ENCODE results near the gene CHRNA5. TPM values are rescaled to one million over a fixed set of nuclear protein-coding genes. Genes with fewer than 3 reads are reported as not detected.

The CHRNA5 gene
- total and polyA plus RNA-seq, 7 donors: 0.92 to 3.8 (median 1.8) TPM

DNA sequence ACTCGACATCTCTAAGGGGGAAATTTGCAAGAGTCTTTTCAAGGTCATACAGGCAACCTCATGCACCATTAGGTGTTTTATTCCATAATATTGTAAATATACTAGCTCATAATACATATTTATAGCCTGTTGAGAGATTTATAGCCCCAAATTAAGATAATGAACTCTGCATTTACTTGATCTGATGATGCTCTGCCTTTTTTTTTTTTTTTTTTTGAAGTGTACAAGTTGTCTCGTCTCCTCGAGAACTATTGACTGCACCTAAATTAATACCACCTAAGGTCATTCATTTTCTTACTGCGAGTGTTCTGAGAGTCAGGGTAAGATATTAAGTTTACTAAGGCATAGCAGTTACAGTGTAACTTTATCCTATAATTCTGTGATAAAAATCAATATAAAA lies 6.1 kb downstream of the CHRNA5 start:
- H3K9me3 ChIP-seq: no peaks in the 10 kb centered on the region
- no peak overlapping the region for H3K4me3 ChIP-seq
- TF ChIP-seq, protein P1, sequence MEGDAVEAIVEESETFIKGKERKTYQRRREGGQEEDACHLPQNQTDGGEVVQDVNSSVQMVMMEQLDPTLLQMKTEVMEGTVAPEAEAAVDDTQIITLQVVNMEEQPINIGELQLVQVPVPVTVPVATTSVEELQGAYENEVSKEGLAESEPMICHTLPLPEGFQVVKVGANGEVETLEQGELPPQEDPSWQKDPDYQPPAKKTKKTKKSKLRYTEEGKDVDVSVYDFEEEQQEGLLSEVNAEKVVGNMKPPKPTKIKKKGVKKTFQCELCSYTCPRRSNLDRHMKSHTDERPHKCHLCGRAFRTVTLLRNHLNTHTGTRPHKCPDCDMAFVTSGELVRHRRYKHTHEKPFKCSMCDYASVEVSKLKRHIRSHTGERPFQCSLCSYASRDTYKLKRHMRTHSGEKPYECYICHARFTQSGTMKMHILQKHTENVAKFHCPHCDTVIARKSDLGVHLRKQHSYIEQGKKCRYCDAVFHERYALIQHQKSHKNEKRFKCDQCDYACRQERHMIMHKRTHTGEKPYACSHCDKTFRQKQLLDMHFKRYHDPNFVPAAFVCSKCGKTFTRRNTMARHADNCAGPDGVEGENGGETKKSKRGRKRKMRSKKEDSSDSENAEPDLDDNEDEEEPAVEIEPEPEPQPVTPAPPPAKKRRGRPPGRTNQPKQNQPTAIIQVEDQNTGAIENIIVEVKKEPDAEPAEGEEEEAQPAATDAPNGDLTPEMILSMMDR (IDR thresholded peaks at IDR 0.05): no peak
- TF ChIP-seq EP300 (IDR thresholded peaks at IDR 0.05) (no peak), POLR2A (IDR thresholded peaks at IDR 0.05) (no peak), POLR2AphosphoS5 (IDR thresholded peaks at IDR 0.05) (no peak)
- WGBS, 2 donors: 89 to 91% methylated on average over 4 of the region's 4 CpGs
- H3K4me1 ChIP-seq: peaks cover 0 to 4% (median 2%) of the 10 kb centered on the region in 4 donors
- H3K27ac ChIP-seq: no peak overlapping the region
- no peak for DNase-seq
- H3K36me3 ChIP-seq: no peaks in the 10 kb centered on the region
- H3K27me3 ChIP-seq: no peaks in the 10 kb centered on the region
- intact Hi-C loops (cut with DNase I): no loop called here

- H3K27me3 ChIP-seq: no peaks in the 10 kb centered on the region
- WGBS, 2 donors: 68 to 96% methylated on average over 4 of the region's 4 CpGs
- no peak for DNase-seq
- intact Hi-C loops (cut with DNase I): no loop called here
- no peak overlapping the region for H3K27ac ChIP-seq
- no peak overlapping the region for H3K4me3 ChIP-seq
- H3K36me3 ChIP-seq: no peaks in the 10 kb centered on the region
- no peaks in the 10 kb centered on the region for H3K4me1 ChIP-seq
- TF ChIP-seq POLR2AphosphoS5 (IDR thresholded peaks at IDR 0.05) (no peak), POLR2A (IDR thresholded peaks at IDR 0.05) (no peak)
- TF ChIP-seq, protein P1 (IDR thresholded peaks at IDR 0.05): no peak
- H3K9me3 ChIP-seq: no peaks in the 10 kb centered on the region
Observed at GRCh38 chr15:78573416-78573815, 8.1 kb downstream of the CHRNA5 start.

DNA sequence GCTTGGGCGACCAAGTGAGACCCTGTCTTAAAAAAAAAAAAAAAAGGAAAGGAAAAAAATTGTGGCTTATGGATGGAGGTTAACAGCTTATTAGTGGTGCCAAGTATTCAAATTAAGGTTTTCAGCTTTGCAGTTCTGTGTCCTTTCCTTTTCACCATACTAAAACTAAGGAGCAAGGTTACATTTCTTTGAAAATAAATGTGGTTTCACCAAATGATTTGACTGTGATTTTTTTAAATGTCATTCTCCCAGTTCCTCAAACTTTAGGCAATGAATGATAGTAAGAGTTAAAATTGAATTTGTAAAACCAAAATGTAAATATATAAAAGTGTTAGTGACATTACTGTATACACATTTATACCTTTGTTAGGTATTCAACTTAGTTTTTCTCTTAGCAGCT lies 9.6 kb downstream of the CHRNA5 start:
- H3K27ac ChIP-seq: no peak overlapping the region
- H3K9me3 ChIP-seq: no peaks in the 10 kb centered on the region
- no peak for DNase-seq
- no peak overlapping the region for H3K4me3 ChIP-seq
- intact Hi-C loops (cut with DNase I): no loop called here
- no peaks in the 10 kb centered on the region for H3K4me1 ChIP-seq
- WGBS, 2 donors: 92 to 96% methylated on average over 1 of the region's 1 CpG
- no peaks in the 10 kb centered on the region for H3K36me3 ChIP-seq
- TF ChIP-seq POLR2A (IDR thresholded peaks at IDR 0.05) (no peak), EP300 (IDR thresholded peaks at IDR 0.05) (no peak), POLR2AphosphoS5 (IDR thresholded peaks at IDR 0.05) (no peak)
- TF ChIP-seq, protein P1 (IDR thresholded peaks at IDR 0.05): no peak
- no peaks in the 10 kb centered on the region for H3K27me3 ChIP-seq

DNA sequence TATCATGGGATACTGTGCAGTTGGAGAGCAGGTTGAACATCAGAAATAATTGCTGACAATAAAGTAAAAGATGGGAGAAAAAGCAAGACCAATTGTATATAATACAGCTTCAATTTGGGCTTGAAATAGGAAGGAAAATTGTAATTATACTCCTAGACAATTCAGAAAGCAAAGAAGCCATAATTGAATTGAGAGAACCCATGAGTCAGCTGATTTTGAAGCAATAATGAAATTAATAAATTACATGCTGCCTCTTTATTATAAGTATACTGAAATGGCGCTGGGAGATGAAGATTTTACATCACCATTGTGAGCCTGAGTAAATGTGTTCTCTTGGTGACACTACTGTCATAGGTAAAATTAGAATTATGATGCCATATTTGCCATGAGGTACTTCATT lies 32.3 kb downstream of the CHRNA5 start:
- no peak overlapping the region for H3K4me3 ChIP-seq
- H3K4me1 ChIP-seq: no peaks in the 10 kb centered on the region
- peaks cover 0 to 7% (median 0%) of the 10 kb centered on the region in 4 donors for H3K36me3 ChIP-seq
- H3K27ac ChIP-seq: no peak overlapping the region
- TF ChIP-seq EP300 (IDR thresholded peaks at IDR 0.05) (no peak), POLR2AphosphoS5 (IDR thresholded peaks at IDR 0.05) (no peak)
- H3K27me3 ChIP-seq: no peaks in the 10 kb centered on the region
- DNase-seq: no peak
- WGBS, 2 donors: 91 to 95% methylated on average over 1 of the region's 1 CpG
- no peaks in the 10 kb centered on the region for H3K9me3 ChIP-seq
- intact Hi-C loops (cut with DNase I): no loop called here

GRCh38 chr15:78598348-78598747 lies 33.0 kb downstream of the CHRNA5 start:
- no peaks in the 10 kb centered on the region for H3K27me3 ChIP-seq
- peaks cover 0 to 7% (median 0%) of the 10 kb centered on the region in 4 donors for H3K36me3 ChIP-seq
- H3K9me3 ChIP-seq: no peaks in the 10 kb centered on the region
- 87 to 90% methylated on average over 3 of the region's 3 CpGs for WGBS, 2 donors
- no peak for DNase-seq
- intact Hi-C loops (cut with DNase I): no loop called here
- H3K4me1 ChIP-seq: no peaks in the 10 kb centered on the region
- H3K27ac ChIP-seq: no peak overlapping the region
- no peak for TF ChIP-seq POLR2A (IDR thresholded peaks at IDR 0.05)
- TF ChIP-seq EP300 (IDR thresholded peaks at IDR 0.05): no peak
- TF ChIP-seq, protein P1 (IDR thresholded peaks at IDR 0.05): no peak
- no peak for TF ChIP-seq POLR2AphosphoS5 (IDR thresholded peaks at IDR 0.05)
- no peak overlapping the region for H3K4me3 ChIP-seq

Measured in sigmoid colon (tissue), 7 donors.